Activated naive CD8-positive, alpha-beta T cell treated with anti-CD3 and anti-CD28 coated beads, Interleukin-2, amount 10 ng/mL, durations not matched to agents 7 days and 5 days (primary cell): ENCODE results near the gene SLC7A6. TPM values are rescaled to one million over a fixed set of nuclear protein-coding genes. Genes with fewer than 3 reads are reported as not detected.

ENCODE experiments used
- ATAC-seq: fragments of 150-1000 bp; cut with Tn5 transposase; one replicate; pipeline ENCODE4 v1.10.0; 2021; ENCODE audit warnings: low read depth, moderate library complexity
- POLR2A ChIA-PET: fragments of 350-600 bp; sonication (Branson Sonifier 250); formaldehyde crosslinking; loops from one replicate; lab custom pipeline; 2021; ENCODE audit warnings: antibody characterized with exemption; lab: Charles Lee
- DNase-seq: peaks from one replicate; pipeline ENCODE4 v3.0.0; 2021
- H3K27ac Mint-ChIP-seq: one replicate; pipeline ENCODE4 v1.8.0; 2022; ENCODE audit warnings: mild to moderate bottlenecking, mixed read lengths
- H3K27me3 Mint-ChIP-seq: one replicate; pipeline ENCODE4 v1.8.0; 2022; ENCODE audit warnings: mild to moderate bottlenecking, moderate library complexity, mixed read lengths
- H3K36me3 Mint-ChIP-seq: one replicate; pipeline ENCODE4 v1.8.0; 2021; ENCODE audit warnings: mild to moderate bottlenecking, mixed read lengths
- H3K4me1 Mint-ChIP-seq: one replicate; pipeline ENCODE4 v1.8.0; 2021; ENCODE audit warnings: mixed read lengths
- H3K4me3 Mint-ChIP-seq: one replicate; pipeline ENCODE4 v1.8.0; 2022; ENCODE audit warnings: mild to moderate bottlenecking, moderate library complexity, mixed read lengths
- H3K9me3 Mint-ChIP-seq: one replicate; pipeline ENCODE4 v1.8.0; 2021; ENCODE audit warnings: mixed read lengths
- total RNA-seq, 2 experiments: library from RNA; stranded (reverse); gene quantifications; one replicate each; pipeline ENCODE4 v1.2.3, GENCODE V29; 2021

The SLC7A6 gene
- total RNA-seq, 2 experiments from 2014 or later, result 110 to 113 TPM

DNA sequence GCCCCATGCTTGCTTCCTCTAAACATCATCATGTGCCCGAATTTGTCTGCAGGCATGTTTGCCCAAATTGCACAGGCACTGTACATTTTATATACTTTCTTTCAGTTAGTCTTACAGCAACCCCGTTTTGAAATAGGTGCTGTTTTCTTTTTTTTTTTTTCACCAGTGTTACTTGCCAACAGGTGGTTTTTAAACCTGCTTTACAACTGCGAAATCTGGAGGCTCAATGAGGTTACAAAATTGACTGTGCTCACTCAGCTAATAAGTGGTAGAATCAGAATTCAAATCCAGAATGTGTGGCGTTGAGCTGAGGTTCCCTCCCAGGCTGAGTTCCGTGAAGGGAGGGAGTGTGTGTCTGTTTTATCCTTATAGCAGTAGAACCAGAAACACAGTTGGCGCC is 13.4 kb upstream of the SLC7A6 start:
- ATAC-seq (no peak), DNase-seq (no peak)
- H3K27ac Mint-ChIP-seq, result peak overlapping the region; percentile 60
- H3K4me3 Mint-ChIP-seq, result no peak overlapping the region
- POLR2A ChIA-PET, result interaction anchor here (0.7 kb wide), 1 partner anchor 39 kb away, joined by 4 read pairs; no protein-coding TSS in a partner anchor
- peaks cover 11% of the 10 kb centered on the region for H3K4me1 Mint-ChIP-seq
- peaks cover 3% of the 10 kb centered on the region for H3K36me3 Mint-ChIP-seq
- H3K27me3 Mint-ChIP-seq, result no peaks in the 10 kb centered on the region
- H3K9me3 Mint-ChIP-seq, result no peaks in the 10 kb centered on the region

DNA sequence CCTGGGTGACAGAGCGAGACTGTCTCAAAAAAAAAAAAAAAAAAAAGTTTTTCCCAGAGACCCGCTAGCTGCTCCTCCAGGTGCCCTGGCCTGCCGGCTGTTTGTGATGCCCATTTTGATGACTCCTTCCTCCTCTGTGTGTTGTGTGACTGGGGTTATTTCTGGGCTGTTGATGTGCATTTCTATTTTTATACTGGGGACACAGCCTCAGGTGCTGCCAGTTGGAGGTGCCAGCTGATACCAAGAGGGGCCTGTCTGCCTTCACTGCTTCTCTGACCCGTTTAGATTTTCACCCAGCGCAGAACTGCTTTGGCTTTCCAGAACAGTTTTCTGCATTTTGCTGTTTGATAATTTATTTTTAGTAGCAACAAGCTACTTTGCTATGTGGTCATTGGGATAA is 12.5 kb upstream of the SLC7A6 start:
- Mint-ChIP-seq H3K27ac (no peak overlapping the region), H3K27me3 (no peaks in the 10 kb centered on the region), H3K36me3 (peaks cover 3% of the 10 kb centered on the region), H3K4me1 (peaks cover 4% of the 10 kb centered on the region), H3K9me3 (no peaks in the 10 kb centered on the region), H3K4me3 (no peak overlapping the region)
- POLR2A ChIA-PET, result interaction anchor here (0.7 kb wide), 1 partner anchor 38 kb away, joined by 4 read pairs; no protein-coding TSS in a partner anchor
- no peak for ATAC-seq
- DNase-seq, result no peak

DNA sequence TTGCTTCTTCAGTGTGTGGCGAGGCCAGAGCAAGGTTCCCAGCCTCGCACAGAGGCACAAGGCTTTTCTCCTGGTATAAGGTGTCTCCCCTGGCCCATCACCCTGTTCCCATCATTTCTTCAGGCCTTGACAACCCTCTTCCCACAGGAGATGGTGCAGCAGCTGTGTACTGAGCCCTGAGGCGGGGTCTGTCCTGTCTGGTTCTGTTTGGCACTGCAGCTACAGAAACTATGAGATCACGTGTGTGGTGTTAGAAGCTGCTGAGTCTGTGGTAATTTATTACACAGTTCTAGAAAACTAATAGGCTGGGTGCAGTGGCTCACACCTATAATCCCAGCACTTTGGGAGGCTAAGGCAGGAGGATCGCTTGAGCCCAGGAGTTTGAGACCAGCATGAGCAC is 11.9 kb upstream of the SLC7A6 start:
- Mint-ChIP-seq H3K27ac (no peak overlapping the region), H3K9me3 (no peaks in the 10 kb centered on the region), H3K27me3 (no peaks in the 10 kb centered on the region), H3K4me3 (no peak overlapping the region), H3K36me3 (peaks cover 3% of the 10 kb centered on the region), H3K4me1 (peaks cover 4% of the 10 kb centered on the region)
- no peak for ATAC-seq
- POLR2A ChIA-PET, result no interaction called here
- DNase-seq, result no peak

DNA sequence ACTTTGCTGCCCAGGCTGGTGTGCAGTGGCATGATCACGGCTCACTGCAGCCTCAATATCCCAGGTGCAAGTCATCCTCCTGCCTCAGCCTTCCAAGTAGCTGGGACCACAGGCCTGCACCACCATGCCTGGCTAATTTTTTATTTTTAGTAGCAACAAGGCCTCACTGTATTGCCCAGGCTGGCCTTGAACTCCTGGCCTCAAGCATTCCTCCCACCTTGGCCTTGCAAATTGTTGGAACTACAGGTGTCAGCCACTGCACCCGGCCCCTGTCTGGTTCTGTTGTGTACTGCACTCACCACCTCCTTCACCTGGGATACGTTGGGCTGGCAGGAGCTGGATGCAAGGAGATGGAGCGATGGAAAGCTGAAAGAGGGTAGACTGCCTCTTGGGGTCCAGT is 10.6 kb upstream of the SLC7A6 start:
- peaks cover 3% of the 10 kb centered on the region for H3K36me3 Mint-ChIP-seq
- POLR2A ChIA-PET, result interaction anchor here (0.7 to 1.2 kb wide), 3 partner anchors 8 to 73 kb away, joined by 3 to 5 read pairs (median 4); partner anchors contain the start of gene PLA2G15
- no peaks in the 10 kb centered on the region for H3K9me3 Mint-ChIP-seq
- ATAC-seq, result no peak
- no peak overlapping the region for H3K4me3 Mint-ChIP-seq
- H3K27ac Mint-ChIP-seq, result no peak overlapping the region
- no peaks in the 10 kb centered on the region for H3K4me1 Mint-ChIP-seq
- no peak for DNase-seq
- H3K27me3 Mint-ChIP-seq, result no peaks in the 10 kb centered on the region

DNA sequence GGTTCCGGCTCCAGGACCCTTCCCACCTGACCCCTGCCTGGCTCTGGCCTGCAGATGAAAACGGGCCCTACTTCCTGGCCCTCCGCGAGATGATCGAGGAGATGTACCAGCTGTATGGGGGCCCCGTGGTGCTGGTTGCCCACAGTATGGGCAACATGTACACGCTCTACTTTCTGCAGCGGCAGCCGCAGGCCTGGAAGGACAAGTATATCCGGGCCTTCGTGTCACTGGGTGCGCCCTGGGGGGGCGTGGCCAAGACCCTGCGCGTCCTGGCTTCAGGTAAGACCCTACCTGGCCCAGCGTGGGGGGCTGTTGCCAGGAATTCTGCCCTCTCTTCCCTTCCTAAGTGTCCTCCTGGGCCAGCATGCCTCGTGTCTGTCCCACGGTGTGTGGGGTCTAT is 8.6 kb upstream of the SLC7A6 start:
- H3K4me1 Mint-ChIP-seq, result no peaks in the 10 kb centered on the region
- POLR2A ChIA-PET, result no interaction called here
- H3K9me3 Mint-ChIP-seq, result no peaks in the 10 kb centered on the region
- no peaks in the 10 kb centered on the region for H3K27me3 Mint-ChIP-seq
- no peak overlapping the region for H3K27ac Mint-ChIP-seq
- DNase-seq, result no peak
- H3K36me3 Mint-ChIP-seq, result peaks cover 3% of the 10 kb centered on the region
- H3K4me3 Mint-ChIP-seq, result no peak overlapping the region
- ATAC-seq, result no peak

DNA sequence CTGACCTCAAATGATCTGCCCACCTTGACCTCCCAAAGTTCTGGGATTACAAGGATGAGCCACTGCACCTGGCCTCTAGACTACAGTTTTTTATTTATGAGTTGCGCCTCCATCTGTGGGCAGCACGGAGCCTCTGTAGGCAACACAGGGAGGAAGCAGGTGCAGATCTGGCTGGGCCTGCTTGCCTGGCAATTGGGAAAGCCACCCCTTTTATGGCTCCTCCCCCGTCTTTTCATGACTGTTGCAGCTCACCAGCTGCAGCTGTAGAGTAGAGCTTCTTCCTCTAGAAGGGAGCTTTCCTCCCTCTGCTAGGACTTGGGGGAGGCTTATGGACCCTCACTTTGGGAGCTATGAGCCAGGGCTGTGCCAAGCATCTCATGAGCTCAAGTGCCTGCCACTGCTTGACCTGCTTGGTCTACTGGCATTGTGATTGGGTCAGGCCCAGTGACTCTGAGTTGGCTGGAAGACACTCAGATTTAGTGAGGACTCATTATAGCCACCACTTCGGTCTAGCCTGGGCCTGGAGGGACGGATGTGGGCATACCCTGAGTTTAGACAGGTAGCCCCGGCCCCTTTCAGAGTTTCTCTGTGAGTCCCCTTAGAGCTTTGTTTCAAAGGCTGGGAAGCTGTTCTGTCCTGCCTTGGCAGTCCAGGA is 6.9 kb upstream of the SLC7A6 start:
- ATAC-seq (no peak), DNase-seq (no peak)
- H3K27me3 Mint-ChIP-seq, result no peaks in the 10 kb centered on the region
- POLR2A ChIA-PET, result interaction anchor here (0.9 to 1.9 kb wide), 3 partner anchors 28 to 75 kb away, joined by 3 to 10 read pairs (median 3); partner anchors contain the start of genes PRMT7 and SLC7A6OS
- no peak overlapping the region for H3K27ac Mint-ChIP-seq
- no peaks in the 10 kb centered on the region for H3K9me3 Mint-ChIP-seq
- H3K4me1 Mint-ChIP-seq, result peaks cover 12% of the 10 kb centered on the region
- H3K4me3 Mint-ChIP-seq, result no peak overlapping the region
- H3K36me3 Mint-ChIP-seq, result no peaks in the 10 kb centered on the region

DNA sequence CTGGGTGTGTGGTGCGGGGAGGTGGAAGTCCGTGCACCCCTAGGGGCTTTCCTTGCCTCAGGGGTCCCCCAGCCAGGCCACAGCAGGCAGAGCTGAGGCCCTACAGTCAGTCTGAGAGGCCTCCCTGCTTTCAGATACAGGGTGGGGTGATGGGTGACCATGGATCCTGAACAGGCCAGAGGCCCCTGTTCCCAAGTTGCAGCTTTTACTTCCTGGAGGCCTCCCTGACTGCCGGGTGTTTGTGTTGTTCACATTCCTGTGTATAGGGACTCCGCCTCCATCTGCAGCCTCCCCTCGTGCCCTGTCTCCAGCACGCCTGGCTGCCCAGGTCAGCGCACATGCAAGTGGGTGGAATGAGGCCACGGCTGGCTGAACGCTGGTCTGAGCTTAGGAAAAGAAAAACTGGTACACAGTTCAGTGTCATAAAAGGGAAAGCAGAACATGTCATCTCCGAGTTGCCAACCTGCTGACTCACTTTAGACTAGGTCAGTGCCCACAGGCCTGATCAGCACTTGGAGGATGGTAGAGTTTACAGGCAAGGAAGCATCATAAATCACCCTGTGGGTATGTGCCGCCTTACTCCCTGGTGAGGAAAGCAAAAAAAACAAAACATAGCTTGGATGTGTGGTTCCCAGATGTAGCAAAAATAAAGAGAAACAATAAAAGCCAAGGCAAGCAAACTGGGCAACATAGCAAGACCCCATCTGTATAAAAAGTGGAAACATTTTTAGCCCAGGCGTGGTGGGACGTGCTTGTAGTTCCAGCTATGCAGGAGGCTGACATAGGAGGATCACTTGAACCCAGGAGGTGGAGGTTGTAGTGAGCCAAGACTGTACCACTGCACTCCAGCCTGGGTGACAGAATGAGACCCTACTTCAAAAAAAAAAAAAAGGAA is 6.2 kb upstream of the SLC7A6 start:
- no peaks in the 10 kb centered on the region for H3K9me3 Mint-ChIP-seq
- no peak for ATAC-seq
- POLR2A ChIA-PET, result interaction anchor here (0.9 to 1.9 kb wide), 4 partner anchors 27 to 74 kb away, joined by 3 to 10 read pairs (median 3); partner anchors contain the start of genes PRMT7 and SLC7A6OS
- H3K4me1 Mint-ChIP-seq, result peaks cover 13% of the 10 kb centered on the region
- H3K27ac Mint-ChIP-seq, result no peak overlapping the region
- DNase-seq, result no peak
- no peaks in the 10 kb centered on the region for H3K36me3 Mint-ChIP-seq
- H3K4me3 Mint-ChIP-seq, result no peak overlapping the region
- no peaks in the 10 kb centered on the region for H3K27me3 Mint-ChIP-seq

DNA sequence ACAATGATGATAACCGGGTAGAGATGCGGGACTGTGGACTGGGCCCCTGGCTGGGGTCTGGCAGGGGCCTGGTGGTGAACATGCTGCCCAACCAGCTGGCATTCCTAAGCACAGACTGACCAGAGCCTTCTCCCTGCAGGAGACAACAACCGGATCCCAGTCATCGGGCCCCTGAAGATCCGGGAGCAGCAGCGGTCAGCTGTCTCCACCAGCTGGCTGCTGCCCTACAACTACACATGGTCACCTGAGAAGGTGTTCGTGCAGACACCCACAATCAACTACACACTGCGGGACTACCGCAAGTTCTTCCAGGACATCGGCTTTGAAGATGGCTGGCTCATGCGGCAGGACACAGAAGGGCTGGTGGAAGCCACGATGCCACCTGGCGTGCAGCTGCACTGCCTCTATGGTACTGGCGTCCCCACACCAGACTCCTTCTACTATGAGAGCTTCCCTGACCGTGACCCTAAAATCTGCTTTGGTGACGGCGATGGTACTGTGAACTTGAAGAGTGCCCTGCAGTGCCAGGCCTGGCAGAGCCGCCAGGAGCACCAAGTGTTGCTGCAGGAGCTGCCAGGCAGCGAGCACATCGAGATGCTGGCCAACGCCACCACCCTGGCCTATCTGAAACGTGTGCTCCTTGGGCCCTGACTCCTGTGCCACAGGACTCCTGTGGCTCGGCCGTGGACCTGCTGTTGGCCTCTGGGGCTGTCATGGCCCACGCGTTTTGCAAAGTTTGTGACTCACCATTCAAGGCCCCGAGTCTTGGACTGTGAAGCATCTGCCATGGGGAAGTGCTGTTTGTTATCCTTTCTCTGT is 5.1 kb upstream of the SLC7A6 start:
- DNase-seq (no peak), ATAC-seq (no peak)
- POLR2A ChIA-PET, result interaction anchor here (1.1 to 1.9 kb wide), 2 partner anchors 52 to 67 kb away, joined by 3 to 10 read pairs; partner anchors contain the start of genes PRMT7 and SLC7A6OS
- Mint-ChIP-seq H3K9me3 (no peaks in the 10 kb centered on the region), H3K4me3 (no peak overlapping the region), H3K27ac (no peak overlapping the region), H3K4me1 (peaks cover 19% of the 10 kb centered on the region), H3K27me3 (no peaks in the 10 kb centered on the region), H3K36me3 (no peaks in the 10 kb centered on the region)

DNA sequence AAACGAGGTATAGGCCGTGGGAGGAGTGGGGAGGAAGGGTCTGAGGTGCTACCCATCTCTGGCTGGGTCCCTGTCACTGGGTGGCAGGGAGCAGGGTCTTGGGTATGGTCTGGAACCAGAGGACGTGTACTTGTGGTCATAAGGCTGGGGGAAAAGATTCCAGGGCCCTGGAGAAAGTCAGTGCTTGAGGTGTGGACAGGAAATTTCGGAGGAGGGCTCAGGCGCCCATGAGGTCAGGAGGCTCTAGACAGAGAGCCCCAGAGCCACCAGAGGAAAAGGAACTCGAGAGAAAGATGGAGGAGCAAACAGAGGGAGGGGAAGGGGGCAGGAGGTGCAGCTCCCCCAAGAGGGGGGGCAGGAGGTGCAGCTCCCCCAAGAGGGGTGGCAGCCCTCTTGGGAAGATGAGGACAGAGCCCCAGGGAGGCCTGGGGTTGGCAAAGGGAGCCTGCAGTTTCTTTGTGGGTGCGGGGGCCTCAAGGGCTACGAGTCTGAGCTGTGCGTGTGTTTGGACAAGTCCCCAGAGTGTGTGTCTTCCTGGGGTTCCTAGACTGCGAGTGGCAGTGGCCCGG is 683 bp upstream of the SLC7A6 start:
- Mint-ChIP-seq H3K9me3 (no peaks in the 10 kb centered on the region), H3K36me3 (peaks cover 8% of the 10 kb centered on the region), H3K27ac (peak overlapping the region; percentile 91), H3K27me3 (no peaks in the 10 kb centered on the region), H3K4me3 (peak overlapping the region; percentile 97), H3K4me1 (peaks cover 40% of the 10 kb centered on the region)
- DNase-seq (no peak), ATAC-seq (no peak)
- POLR2A ChIA-PET, result interaction anchor here (0.7 to 17.3 kb wide), 22 partner anchors 8 to 189 kb away, joined by 3 to 297 read pairs (median 6); partner anchors contain the start of genes NFATC3, PLA2G15, PRMT7 and SLC7A6OS

DNA sequence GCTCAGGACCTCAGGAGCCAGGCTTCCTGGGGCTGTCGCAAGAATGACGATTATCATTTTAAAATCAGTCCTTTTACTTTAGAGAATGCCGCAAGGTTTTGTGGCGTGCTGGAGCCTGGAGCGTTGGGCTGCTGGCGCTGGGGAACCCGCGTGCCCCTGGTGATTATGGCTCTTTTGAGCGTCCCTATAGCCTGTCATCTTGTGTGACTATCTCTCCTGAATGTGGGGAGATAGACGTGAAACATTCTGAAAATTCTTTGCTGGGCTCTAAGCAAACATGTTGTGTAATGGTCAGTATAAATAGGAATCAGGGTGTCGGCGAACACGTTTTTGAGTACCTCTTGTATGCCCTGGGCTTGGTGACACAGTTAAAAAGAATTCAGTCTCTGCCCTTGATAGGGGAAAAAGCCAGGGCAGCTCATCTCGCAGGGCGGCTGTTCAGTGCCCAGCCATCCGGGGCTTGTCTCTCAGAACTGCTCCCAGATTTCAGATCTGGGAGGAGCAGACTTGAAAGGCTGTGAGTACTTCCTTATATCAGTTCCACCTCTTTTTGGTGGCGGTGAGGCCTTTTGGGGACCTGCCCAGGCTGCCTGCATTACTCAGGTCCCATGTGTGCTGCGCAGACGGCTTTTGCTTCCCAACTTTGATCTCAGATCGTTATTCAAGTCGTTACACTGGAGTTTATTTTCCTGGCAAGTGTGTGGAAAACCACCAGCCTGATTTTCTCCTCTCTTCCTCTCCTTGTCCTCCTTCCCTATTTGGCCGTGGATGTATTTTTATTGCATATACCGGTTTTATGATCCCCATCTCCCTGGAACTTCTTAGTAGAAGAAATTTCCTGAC is 973 bp downstream of the SLC7A6 start:
- Mint-ChIP-seq H3K4me1 (peaks cover 53% of the 10 kb centered on the region), H3K9me3 (no peaks in the 10 kb centered on the region), H3K27me3 (no peaks in the 10 kb centered on the region), H3K27ac (peak overlapping the region; percentile 98), H3K36me3 (peaks cover 14% of the 10 kb centered on the region), H3K4me3 (peak overlapping the region; percentile 97)
- DNase-seq (no peak), ATAC-seq (peak; percentile 5)
- POLR2A ChIA-PET, result interaction anchor here (1.0 to 17.3 kb wide), 6 partner anchors 16 to 63 kb away, joined by 3 to 297 read pairs (median 12); partner anchors contain the start of genes PRMT7 and SLC7A6OS

DNA sequence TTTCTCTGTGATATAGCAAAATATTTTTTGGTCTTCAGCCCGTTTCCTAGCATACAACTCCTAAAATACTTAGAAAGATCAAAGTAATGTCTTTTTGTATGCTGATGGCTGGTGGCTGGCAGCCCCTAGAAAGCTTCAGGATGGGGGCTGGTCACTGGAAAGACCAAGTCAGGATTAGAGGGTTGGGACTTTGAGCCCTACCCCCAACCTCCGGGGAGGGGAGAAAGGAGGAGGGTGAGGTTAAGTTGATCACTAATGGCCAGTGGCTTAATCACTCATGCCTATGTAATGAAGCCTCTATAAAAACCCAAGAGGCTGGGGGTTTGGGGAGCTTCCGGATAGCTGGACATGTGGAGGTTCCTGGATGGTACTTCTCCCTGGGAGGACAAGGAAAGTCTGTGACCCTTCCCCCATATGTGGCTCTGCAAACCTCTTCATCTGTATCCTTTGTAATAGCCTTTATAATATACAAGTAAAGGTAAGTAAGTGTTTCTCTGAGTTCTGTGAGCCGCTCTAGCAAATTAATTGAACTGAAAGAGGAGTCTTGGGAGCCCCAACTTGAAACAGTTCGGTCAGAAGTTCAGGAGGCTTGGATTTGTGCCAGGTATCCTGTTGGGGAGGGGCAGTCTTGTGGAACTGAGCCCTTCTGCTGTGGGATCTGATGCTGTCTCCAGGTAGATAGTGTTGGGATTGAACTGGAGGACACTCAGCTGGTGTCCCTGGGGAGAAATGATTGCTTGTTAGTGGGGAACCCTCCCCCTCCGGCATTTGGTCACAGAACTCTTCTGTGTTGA is 3.5 kb downstream of the SLC7A6 start:
- H3K27ac Mint-ChIP-seq, result peak overlapping the region; percentile 77
- POLR2A ChIA-PET, result interaction anchor here (17.3 kb wide), 1 partner anchor 20 kb away, joined by 297 read pairs; no protein-coding TSS in a partner anchor
- peak overlapping the region; percentile 69 for H3K4me3 Mint-ChIP-seq
- ATAC-seq, result no peak
- peaks cover 23% of the 10 kb centered on the region for H3K36me3 Mint-ChIP-seq
- no peaks in the 10 kb centered on the region for H3K27me3 Mint-ChIP-seq
- no peak for DNase-seq
- H3K9me3 Mint-ChIP-seq, result no peaks in the 10 kb centered on the region
- H3K4me1 Mint-ChIP-seq, result peaks cover 58% of the 10 kb centered on the region
